HepG2 (cell line): ENCODE results near the gene CPE. TPM values are rescaled to one million over a fixed set of nuclear protein-coding genes. Genes with fewer than 3 reads are reported as not detected.

Source experiments
- ATAC-seq: fragments of 200-7000 bp; cut with Tn5 transposase; 3 replicates; pipeline ENCODE4 v1.9.1; 2020; ENCODE audit warnings: mild to moderate bottlenecking, moderate library complexity
- BruUV-seq: library from RNA; stranded (reverse); fragments of 400-500 nt; replicated peaks from 2 replicates; lab custom pipeline; 2021; lab: Mats Ljungman, UMichigan
- CTCF ChIA-PET: fragments of 300-600 bp; formaldehyde crosslinking; extraction: SDS; loops from one replicate; lab custom pipeline; 2021; ENCODE audit warnings: low total read pairs, inconsistent platforms, low intra/inter-chr PET ratio; lab: Yijun Ruan, JAX
- POLR2A ChIA-PET: fragments of 350-600 bp; sonication (Branson Sonifier 250); formaldehyde crosslinking; loops from one replicate; lab custom pipeline; 2020; ENCODE audit warnings: antibody characterized with exemption, inconsistent platforms; lab: Yijun Ruan, JAX
- DNase-seq: peaks from one replicate; pipeline ENCODE4 v3.0.0-alpha.2; 2015; ENCODE audit warnings: low spot score
- FAIRE-seq: peaks from 3 replicates; lab custom pipeline; 2011; peaks lifted over from hg19 to GRCh38; lab: Jason Lieb, UNC
- H2AFZ ChIP-seq: one replicate; pipeline ENCODE4 v1.6.1; 2011; ENCODE audit warnings: low read length, inconsistent platforms
- H3K27ac ChIP-seq: fragments of 300-600 bp; 3 replicates; pipeline ENCODE4 v1.8.0; 2011; ENCODE audit warnings: mixed run types, mild to moderate bottlenecking, mixed read lengths, low read length, inconsistent platforms; ENCODE audit not compliant: insufficient read depth; ENCODE audit errors: extremely low read length
- H3K27me3 ChIP-seq, 2 experiments: fragments of 200-600 bp in 1 of 2; 2 replicates in 1 of 2; 3 replicates in 1 of 2; pipeline versions ENCODE4 v1.6.0 to v1.8.0; 2011; ENCODE audit warnings: low read length in 2 of 2, mild to moderate bottlenecking in 2 of 2, moderate library complexity in 2 of 2, inconsistent platforms in 1 of 2; ENCODE audit not compliant: insufficient read depth in 2 of 2, control insufficient read depth in 1 of 2
- H3K36me3 ChIP-seq, 2 experiments: fragments of 200-600 bp in 1 of 2; replicated peaks in 1 of 2; 2 replicates in 1 of 2; 3 replicates in 1 of 2; pipeline versions ENCODE4 v1.5.1 to v1.8.0; 2011; ENCODE audit warnings: low read length in 2 of 2, inconsistent platforms in 1 of 2; ENCODE audit not compliant: insufficient read depth in 2 of 2, control insufficient read depth in 1 of 2
- H3K4me1 ChIP-seq: 2 replicates; pipeline ENCODE4 v1.5.1; 2012; ENCODE audit warnings: low read length, inconsistent platforms; ENCODE audit not compliant: insufficient read depth
- H3K4me2 ChIP-seq: 2 replicates; pipeline ENCODE4 v1.6.0; 2011; ENCODE audit warnings: low read depth, low read length, inconsistent platforms
- H3K4me3 ChIP-seq, 3 experiments: fragments of 200-600 bp in 1 of 3; sonication (generic), shearing (Covaris generic) in 1 of 3; replicated peaks in 1 of 3; 2 replicates each; pipeline ENCODE4 v1.5.1; 2011 to 2016; ENCODE audit warnings: low read length in 3 of 3, inconsistent platforms in 2 of 3, low read depth in 2 of 3, mild to moderate bottlenecking in 2 of 3, control low read depth in 1 of 3, mixed read lengths in 1 of 3; ENCODE audit not compliant: insufficient read depth in 1 of 3
- H3K79me2 ChIP-seq: one replicate; pipeline ENCODE4 v1.6.1; 2011; ENCODE audit warnings: low read length, inconsistent platforms; ENCODE audit not compliant: insufficient read depth
- H3K9ac ChIP-seq: 2 replicates; pipeline ENCODE4 v1.6.0; 2011; ENCODE audit warnings: mild to moderate bottlenecking, low read depth, low read length, inconsistent platforms; ENCODE audit not compliant: insufficient read depth
- H3K9me3 ChIP-seq: 2 replicates; pipeline ENCODE4 v1.5.1; 2012; ENCODE audit warnings: mild to moderate bottlenecking, low read length
- H4K20me1 ChIP-seq: 2 replicates; pipeline ENCODE4 v1.6.0; 2011; ENCODE audit warnings: inconsistent platforms, mild to moderate bottlenecking, low read length, moderate library complexity; ENCODE audit not compliant: insufficient read depth
- CAMTA2 ChIP-seq: sonication (generic); formaldehyde crosslinking; IDR thresholded peaks from 2 replicates; pipeline ENCODE4 v1.4.0; 2020; ENCODE audit warnings: mild to moderate bottlenecking, missing genetic modification reagents, borderline replicate concordance
- IRX3 ChIP-seq: sonication (generic); formaldehyde crosslinking; IDR thresholded peaks from 2 replicates; pipeline ENCODE4 v1.8.1; 2023; ENCODE audit warnings: mild to moderate bottlenecking, low read depth, missing genetic modification reagents, borderline replicate concordance
- PHF20 ChIP-seq: sonication (generic); formaldehyde crosslinking; IDR thresholded peaks from 2 replicates; pipeline ENCODE4 v1.5.0; 2020; ENCODE audit warnings: mild to moderate bottlenecking, missing genetic modification reagents
- POLR2G ChIP-seq: fragments of 200-400 bp; formaldehyde crosslinking; IDR thresholded peaks from 2 replicates; pipeline ENCODE4 v1.6.1; 2018; ENCODE audit warnings: mild to moderate bottlenecking, low read depth, low read length, moderate library complexity
- RBM39 ChIP-seq: fragments of 200-400 bp; formaldehyde crosslinking; IDR thresholded peaks from one replicate; pipeline ENCODE4 v1.6.1; 2018; ENCODE audit warnings: antibody characterized with exemption, mild to moderate bottlenecking, low read depth, low read length; ENCODE audit not compliant: poor library complexity, severe bottlenecking
- RFX1 ChIP-seq: fragments of 450-650 bp; IDR thresholded peaks from 2 replicates; pipeline ENCODE4 v1.6.1; 2017
- SMC3 ChIP-seq: IDR thresholded peaks from 2 replicates; pipeline ENCODE4 v1.6.1; 2011; ENCODE audit warnings: low read length, improper control_type of control experiment
- TMF1 ChIP-seq: sonication (generic); formaldehyde crosslinking; IDR thresholded peaks from 2 replicates; pipeline ENCODE4 v1.8.1; 2022; ENCODE audit warnings: low read depth, missing genetic modification reagents
- ZFP90 ChIP-seq: sonication (generic); formaldehyde crosslinking; IDR thresholded peaks from 2 replicates; pipeline ENCODE4 v1.8.0; 2022; ENCODE audit warnings: missing genetic modification reagents, mild to moderate bottlenecking, inconsistent platforms, borderline replicate concordance
- ZNF317 ChIP-seq: sonication (generic); formaldehyde crosslinking; IDR thresholded peaks from 2 replicates; pipeline ENCODE4 v1.5.0; 2020; ENCODE audit warnings: mild to moderate bottlenecking, missing genetic modification reagents
- WGBS: methylation state at CpG from one replicate; pipeline ENCODE4 v1.1.6; 2017; ENCODE audit warnings: low lambda C conversion rate; 5-methylcytosine and 5-hydroxymethylcytosine counted together
- in situ Hi-C: cut with HindIII; loops from 2 replicates; pipeline ENCODE4 v1.10.0; 2017; ENCODE audit warnings: low pct_unique_long_range_greater_than_20kb; ENCODE audit not compliant: extremely low pct_ligation_motif_present
- intact Hi-C: fragments of 100-400 bp; cut with micrococcal nuclease; formaldehyde crosslinking; loops from one replicate; pipeline ENCODE4 v1.10.0; 2022; ENCODE audit not compliant: unreplicated experiment
- polyA plus RNA-seq, 8 experiments: library from polyadenylated mRNA; depleted of rRNA in 3 of 8; stranded (reverse) in 7 of 8; unstranded in 1 of 8; fragments of >200 nt; fragmentation: Illumina TruSeq in 4 of 8; extraction: Trizol in 4 of 8; gene quantifications; 2 replicates each; pipeline versions ENCODE4 v1.2.1 to v1.2.3, GENCODE V29; 2011 to 2016; ENCODE audit warnings: low read depth in 4 of 8, missing spikeins in 1 of 8, mixed read lengths in 1 of 8; ENCODE audit not compliant: insufficient read depth in 1 of 8
- total RNA-seq, 5 experiments: library from RNA; depleted of rRNA; stranded (reverse); fragments of >200 nt; fragmentation: Illumina TruSeq; extraction: Trizol; gene quantifications; 2 replicates each; pipeline ENCODE4 v1.2.3, GENCODE V29; 2016; ENCODE audit warnings: low read depth in 1 of 5
- TF ChIP-seq, protein P1 (sequence below): sonication (generic); formaldehyde crosslinking; IDR thresholded peaks from 2 replicates; pipeline ENCODE4 v1.5.1; 2020; ENCODE audit warnings: missing genetic modification reagents, mild to moderate bottlenecking, borderline replicate concordance
- TF ChIP-seq, protein P2 (sequence below): sonication (generic); formaldehyde crosslinking; IDR thresholded peaks from 2 replicates; pipeline ENCODE4 v1.9.0; 2021; ENCODE audit warnings: missing genetic modification reagents, borderline replicate concordance
- TF ChIP-seq, protein P3 (sequence below): sonication (generic); formaldehyde crosslinking; IDR thresholded peaks from 2 replicates; pipeline ENCODE4 v1.5.0; 2020; ENCODE audit warnings: missing genetic modification reagents, mild to moderate bottlenecking, borderline replicate concordance
- TF ChIP-seq, protein P4 (sequence below): sonication (generic); formaldehyde crosslinking; IDR thresholded peaks from 2 replicates; pipeline ENCODE4 v1.4.0; 2020; ENCODE audit warnings: mild to moderate bottlenecking, missing genetic modification reagents

Gene CPE
- total and polyA plus RNA-seq, 2 of the 13 experiments (the other 11 are each of a cell fraction or from before 2014, with no cell fraction given): 268 to 852 TPM

DNA sequence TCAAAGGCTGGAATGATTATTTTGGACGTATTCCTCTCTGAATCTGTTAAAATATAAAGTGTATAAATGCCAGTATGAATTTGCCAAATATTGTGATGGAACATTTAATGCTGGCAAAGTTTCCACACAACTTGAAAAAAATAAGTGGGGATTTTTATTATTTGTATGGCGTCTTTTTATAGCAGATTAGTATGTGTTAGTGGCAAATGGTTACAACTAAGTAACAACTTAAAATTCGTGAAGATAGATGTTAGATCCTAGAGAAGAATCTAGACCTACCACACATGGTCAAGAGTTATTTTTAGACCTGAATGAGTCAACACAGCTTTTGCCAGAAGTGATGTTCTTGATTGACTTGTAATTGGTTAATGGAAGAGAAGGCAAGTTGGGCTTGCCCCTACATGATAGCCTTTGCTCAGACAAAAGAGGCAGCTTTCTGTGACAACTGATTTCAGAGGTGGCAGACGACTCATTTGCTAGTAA is 4.8 kb downstream of the CPE start:
- Histone ChIP-seq H4K20me1 (peaks cover 3% of the 10 kb centered on the region; the same call in 1 of the 2 replicates), H3K27me3 (no peaks in the 10 kb centered on the region; a peak in 1 of 5 replicates), H2AFZ (no peak overlapping the region), H3K9me3 (no peaks in the 10 kb centered on the region), H3K79me2 (peaks cover 92% of the 10 kb centered on the region), H3K4me2 (no peak overlapping the region), H3K9ac (no peak overlapping the region), H3K4me1 (peaks cover 54% of the 10 kb centered on the region), H3K36me3 (no peaks in the 10 kb centered on the region; a peak in 2 of 5 replicates), H3K27ac (no peak overlapping the region), H3K4me3 (no peak overlapping the region)
- DNase-seq (no peak), ATAC-seq (no peak), FAIRE-seq (no peak)
- CTCF ChIA-PET: no interaction called here
- whole genome bisulfite sequencing: 91% methylated on average over 4 of the region's 4 CpGs
- POLR2A ChIA-PET: no interaction called here
- BruUV-seq: no TSS peak
- TF ChIP-seq, protein P1, sequence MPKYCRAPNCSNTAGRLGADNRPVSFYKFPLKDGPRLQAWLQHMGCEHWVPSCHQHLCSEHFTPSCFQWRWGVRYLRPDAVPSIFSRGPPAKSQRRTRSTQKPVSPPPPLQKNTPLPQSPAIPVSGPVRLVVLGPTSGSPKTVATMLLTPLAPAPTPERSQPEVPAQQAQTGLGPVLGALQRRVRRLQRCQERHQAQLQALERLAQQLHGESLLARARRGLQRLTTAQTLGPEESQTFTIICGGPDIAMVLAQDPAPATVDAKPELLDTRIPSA (CRISPR knock-in tag): no peak
- no peak for TF ChIP-seq RBM39
- no peak for TF ChIP-seq IRX3 (CRISPR knock-in tag)
- TF ChIP-seq SMC3: no peak
- TF ChIP-seq, protein P2, sequence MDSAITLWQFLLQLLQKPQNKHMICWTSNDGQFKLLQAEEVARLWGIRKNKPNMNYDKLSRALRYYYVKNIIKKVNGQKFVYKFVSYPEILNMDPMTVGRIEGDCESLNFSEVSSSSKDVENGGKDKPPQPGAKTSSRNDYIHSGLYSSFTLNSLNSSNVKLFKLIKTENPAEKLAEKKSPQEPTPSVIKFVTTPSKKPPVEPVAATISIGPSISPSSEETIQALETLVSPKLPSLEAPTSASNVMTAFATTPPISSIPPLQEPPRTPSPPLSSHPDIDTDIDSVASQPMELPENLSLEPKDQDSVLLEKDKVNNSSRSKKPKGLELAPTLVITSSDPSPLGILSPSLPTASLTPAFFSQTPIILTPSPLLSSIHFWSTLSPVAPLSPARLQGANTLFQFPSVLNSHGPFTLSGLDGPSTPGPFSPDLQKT (CRISPR knock-in tag): no peak
- TF ChIP-seq POLR2G: no peak
- TF ChIP-seq RFX1: no peak
- TF ChIP-seq, protein P3, sequence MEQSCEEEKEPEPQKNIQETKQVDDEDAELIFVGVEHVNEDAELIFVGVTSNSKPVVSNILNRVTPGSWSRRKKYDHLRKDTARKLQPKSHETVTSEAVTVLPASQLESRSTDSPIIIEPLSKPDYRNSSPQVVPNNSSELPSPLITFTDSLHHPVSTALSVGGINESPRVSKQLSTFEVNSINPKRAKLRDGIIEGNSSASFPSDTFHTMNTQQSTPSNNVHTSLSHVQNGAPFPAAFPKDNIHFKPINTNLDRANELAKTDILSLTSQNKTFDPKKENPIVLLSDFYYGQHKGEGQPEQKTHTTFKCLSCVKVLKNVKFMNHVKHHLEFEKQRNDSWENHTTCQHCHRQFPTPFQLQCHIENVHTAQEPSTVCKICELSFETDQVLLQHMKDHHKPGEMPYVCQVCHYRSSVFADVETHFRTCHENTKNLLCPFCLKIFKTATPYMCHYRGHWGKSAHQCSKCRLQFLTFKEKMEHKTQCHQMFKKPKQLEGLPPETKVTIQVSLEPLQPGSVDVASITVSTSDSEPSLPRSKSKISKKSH (CRISPR knock-in tag): no peak
- TF ChIP-seq ZNF317 (CRISPR knock-in tag): no peak
- TF ChIP-seq TMF1: no peak
- no peak for TF ChIP-seq CAMTA2 (CRISPR knock-in tag)
- no peak for TF ChIP-seq ZFP90 (CRISPR knock-in tag)
- TF ChIP-seq PHF20 (CRISPR knock-in tag): no peak
- TF ChIP-seq, protein P4, sequence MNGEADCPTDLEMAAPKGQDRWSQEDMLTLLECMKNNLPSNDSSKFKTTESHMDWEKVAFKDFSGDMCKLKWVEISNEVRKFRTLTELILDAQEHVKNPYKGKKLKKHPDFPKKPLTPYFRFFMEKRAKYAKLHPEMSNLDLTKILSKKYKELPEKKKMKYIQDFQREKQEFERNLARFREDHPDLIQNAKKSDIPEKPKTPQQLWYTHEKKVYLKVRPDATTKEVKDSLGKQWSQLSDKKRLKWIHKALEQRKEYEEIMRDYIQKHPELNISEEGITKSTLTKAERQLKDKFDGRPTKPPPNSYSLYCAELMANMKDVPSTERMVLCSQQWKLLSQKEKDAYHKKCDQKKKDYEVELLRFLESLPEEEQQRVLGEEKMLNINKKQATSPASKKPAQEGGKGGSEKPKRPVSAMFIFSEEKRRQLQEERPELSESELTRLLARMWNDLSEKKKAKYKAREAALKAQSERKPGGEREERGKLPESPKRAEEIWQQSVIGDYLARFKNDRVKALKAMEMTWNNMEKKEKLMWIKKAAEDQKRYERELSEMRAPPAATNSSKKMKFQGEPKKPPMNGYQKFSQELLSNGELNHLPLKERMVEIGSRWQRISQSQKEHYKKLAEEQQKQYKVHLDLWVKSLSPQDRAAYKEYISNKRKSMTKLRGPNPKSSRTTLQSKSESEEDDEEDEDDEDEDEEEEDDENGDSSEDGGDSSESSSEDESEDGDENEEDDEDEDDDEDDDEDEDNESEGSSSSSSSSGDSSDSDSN (CRISPR knock-in tag): no peak
- intact Hi-C loops: no loop called here
- in situ Hi-C loops: no loop called here
